Sigmoid colon (tissue), 4 donors: ENCODE measurements around the gene RASL11B.
"Not testable (repeated sequence)": the region's sequence is repeated elsewhere in the genome, so short reads cannot be mapped to it uniquely, and the experiment has no call there.

Experiments
- CTCF ChIP-seq, 4 experiments: fragments of 450-650 bp in 3 of 4; fragments of 200-600 bp in 1 of 4; IDR thresholded peaks; one replicate each; pipeline ENCODE4 v1.5.1; 2016 to 2019; ENCODE audit warnings: antibody characterized with exemption in 4 of 4, mild to moderate bottlenecking in 3 of 4, moderate library complexity in 2 of 4
- EP300 ChIP-seq, 4 donors: sonication (generic); formaldehyde crosslinking; IDR thresholded peaks; one replicate each; pipeline ENCODE4 v1.6.1; 2017; ENCODE audit warnings: antibody characterized with exemption in 4 of 4
- POLR2A ChIP-seq, 2 donors: fragments of 450-650 bp; IDR thresholded peaks; one replicate each; pipeline ENCODE4 v1.6.1; 2016; ENCODE audit warnings: antibody characterized with exemption in 2 of 2, mild to moderate bottlenecking in 2 of 2, moderate library complexity in 2 of 2
- POLR2AphosphoS5 ChIP-seq, 4 donors: sonication (generic); formaldehyde crosslinking; IDR thresholded peaks; one replicate each; pipeline ENCODE4 v1.6.1; 2017; ENCODE audit warnings: antibody characterized with exemption in 4 of 4

GRCh38 chr4:52834641-52835456 lies 27.3 kb upstream of the RASL11B start:
- not testable (repeated sequence) for TF ChIP-seq CTCF, POLR2AphosphoS5, POLR2A, EP300 (IDR thresholded peaks at IDR 0.05)
